Loucy (cell line): ENCODE results near the gene CPA4.
"Not testable (repeated sequence)": the region's sequence is repeated elsewhere in the genome, so short reads cannot be mapped to it uniquely, and the experiment has no call there.

Experiments
- H2AFZ ChIP-seq: fragments of 200-600 bp; sonication (generic); 2 replicates; pipeline ENCODE4 v1.6.0; 2016; ENCODE audit warnings: antibody characterized with exemption, mild to moderate bottlenecking, low read length, moderate library complexity
- H3F3A ChIP-seq: fragments of 200-600 bp; 2 replicates; pipeline ENCODE4 v1.6.0; 2016; ENCODE audit warnings: antibody characterized with exemption, low read depth, mild to moderate bottlenecking
- H3K27me3 ChIP-seq: fragments of 200-600 bp; sonication (generic); 2 replicates; pipeline ENCODE4 v1.6.1; 2014; ENCODE audit warnings: low read length, mild to moderate bottlenecking; ENCODE audit not compliant: insufficient read depth, poor library complexity, severe bottlenecking
- H3K36me3 ChIP-seq: fragments of 200-600 bp; sonication (generic); 2 replicates; pipeline ENCODE4 v1.6.1; 2016; ENCODE audit warnings: low read length; ENCODE audit not compliant: insufficient read depth
- H3K4me1 ChIP-seq: fragments of 200-600 bp; sonication (generic); 2 replicates; pipeline ENCODE4 v1.5.1; 2014; ENCODE audit warnings: low read length, mild to moderate bottlenecking; ENCODE audit not compliant: insufficient read depth, poor library complexity, severe bottlenecking
- H3K4me2 ChIP-seq: fragments of 200-600 bp; sonication (generic); 2 replicates; pipeline ENCODE4 v1.6.0; 2014; ENCODE audit warnings: antibody characterized with exemption, low read length, low read depth, mild to moderate bottlenecking; ENCODE audit not compliant: poor library complexity, severe bottlenecking
- H3K4me3 ChIP-seq: fragments of 200-600 bp; sonication (generic); 2 replicates; pipeline ENCODE4 v1.5.1; 2014; ENCODE audit warnings: low read length, mild to moderate bottlenecking, mixed read lengths; ENCODE audit not compliant: poor library complexity, severe bottlenecking
- H3K79me2 ChIP-seq: fragments of 200-600 bp; sonication (generic); 2 replicates; pipeline ENCODE4 v1.6.1; 2014; ENCODE audit warnings: low read length; ENCODE audit not compliant: insufficient read depth
- H3K9ac ChIP-seq: fragments of 200-600 bp; sonication (generic); 2 replicates; pipeline ENCODE4 v1.6.0; 2014; ENCODE audit warnings: mild to moderate bottlenecking, low read depth, low read length, moderate library complexity; ENCODE audit not compliant: poor library complexity, severe bottlenecking
- H3K9me2 ChIP-seq: fragments of 200-600 bp; sonication (generic); replicated peaks from 2 replicates; pipeline ENCODE4 v1.6.1; 2016; ENCODE audit warnings: low read depth, low read length, mixed read lengths
- H3K9me3 ChIP-seq: fragments of 200-600 bp; sonication (generic); 2 replicates; pipeline ENCODE4 v1.6.1; 2014; ENCODE audit warnings: mild to moderate bottlenecking, antibody characterized with exemption, low read length, low read depth; ENCODE audit not compliant: insufficient read depth
- H4K20me1 ChIP-seq: fragments of 200-600 bp; sonication (generic); 2 replicates; pipeline ENCODE4 v1.6.0; 2014; ENCODE audit warnings: antibody characterized with exemption, low read length, mild to moderate bottlenecking; ENCODE audit not compliant: insufficient read depth, poor library complexity, severe bottlenecking
- EZH2phosphoT487 ChIP-seq: fragments of 200-600 bp; IDR thresholded peaks from 2 replicates; pipeline ENCODE4 v1.6.1; 2018; ENCODE audit warnings: antibody characterized with exemption, mild to moderate bottlenecking, moderate library complexity, borderline replicate concordance
- TF ChIP-seq, protein P1 (sequence below): fragments of 200-600 bp; sonication (generic); conservative IDR thresholded peaks from 2 replicates; pipeline ENCODE4 v1.5.1; 2014; ENCODE audit warnings: mild to moderate bottlenecking, antibody characterized with exemption, low read length

CPA4 gene

DNA sequence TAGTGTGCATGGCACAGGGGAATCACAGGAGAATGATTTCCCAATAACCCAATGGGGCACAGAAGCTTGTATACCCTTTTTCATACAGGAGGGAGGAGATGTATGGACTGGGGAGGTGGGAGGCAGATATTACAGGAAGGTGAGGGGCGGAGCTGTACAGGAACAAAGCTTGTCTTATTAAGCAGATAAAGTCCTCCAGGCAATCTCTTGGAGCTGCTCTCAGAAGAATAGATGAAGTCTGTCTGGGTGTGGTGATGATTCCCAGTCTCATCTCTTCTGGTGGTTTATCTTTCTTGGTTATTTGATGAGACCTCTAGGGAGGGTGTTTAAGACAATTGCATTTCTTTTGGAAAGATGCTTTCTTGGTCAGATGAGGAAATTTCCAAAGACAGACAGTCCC lies 26.6 kb downstream of the CPA4 start:
- TF ChIP-seq, protein P1, sequence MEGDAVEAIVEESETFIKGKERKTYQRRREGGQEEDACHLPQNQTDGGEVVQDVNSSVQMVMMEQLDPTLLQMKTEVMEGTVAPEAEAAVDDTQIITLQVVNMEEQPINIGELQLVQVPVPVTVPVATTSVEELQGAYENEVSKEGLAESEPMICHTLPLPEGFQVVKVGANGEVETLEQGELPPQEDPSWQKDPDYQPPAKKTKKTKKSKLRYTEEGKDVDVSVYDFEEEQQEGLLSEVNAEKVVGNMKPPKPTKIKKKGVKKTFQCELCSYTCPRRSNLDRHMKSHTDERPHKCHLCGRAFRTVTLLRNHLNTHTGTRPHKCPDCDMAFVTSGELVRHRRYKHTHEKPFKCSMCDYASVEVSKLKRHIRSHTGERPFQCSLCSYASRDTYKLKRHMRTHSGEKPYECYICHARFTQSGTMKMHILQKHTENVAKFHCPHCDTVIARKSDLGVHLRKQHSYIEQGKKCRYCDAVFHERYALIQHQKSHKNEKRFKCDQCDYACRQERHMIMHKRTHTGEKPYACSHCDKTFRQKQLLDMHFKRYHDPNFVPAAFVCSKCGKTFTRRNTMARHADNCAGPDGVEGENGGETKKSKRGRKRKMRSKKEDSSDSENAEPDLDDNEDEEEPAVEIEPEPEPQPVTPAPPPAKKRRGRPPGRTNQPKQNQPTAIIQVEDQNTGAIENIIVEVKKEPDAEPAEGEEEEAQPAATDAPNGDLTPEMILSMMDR, result no peak
- TF ChIP-seq EZH2phosphoT487, result no peak
- no peak overlapping the region for H3K4me2 ChIP-seq
- no peaks in the 10 kb centered on the region for H3K36me3 ChIP-seq

DNA sequence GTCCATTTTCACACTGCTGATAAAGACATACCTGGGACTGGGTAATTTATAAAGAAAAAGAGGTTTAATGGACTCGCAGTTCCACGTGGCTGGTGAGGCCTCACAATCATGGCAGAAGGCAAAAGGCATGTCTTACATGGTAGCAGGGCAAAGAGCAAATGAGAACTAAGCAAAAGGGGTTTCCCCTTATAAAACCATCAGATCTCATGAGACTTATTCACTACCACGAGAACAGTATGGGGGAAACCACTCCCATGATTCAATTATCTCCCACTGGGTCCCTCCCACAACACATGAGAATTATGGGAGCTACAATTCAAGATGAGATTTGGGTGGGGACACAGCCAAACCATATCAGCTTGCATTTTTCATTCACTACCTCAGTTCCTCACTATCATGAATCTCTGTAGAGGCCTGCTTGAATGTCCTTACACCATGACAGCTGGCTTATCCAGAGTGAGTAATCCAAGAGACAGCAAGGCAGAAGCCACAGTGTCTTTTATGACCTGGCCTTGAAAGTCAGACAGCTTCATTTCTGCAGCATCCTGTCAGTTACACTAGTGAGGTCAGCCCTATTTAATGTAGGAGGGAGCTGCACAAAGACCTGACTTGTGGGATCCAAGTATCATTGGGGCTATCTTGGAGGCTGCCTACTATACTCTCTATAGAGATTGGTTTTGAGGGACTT lies 28.7 kb downstream of the CPA4 start:
- not testable (repeated sequence) for H3K9me2 ChIP-seq, H3K79me2 ChIP-seq, H3K4me3 ChIP-seq, H3K4me1 ChIP-seq, H4K20me1 ChIP-seq, H3K4me2 ChIP-seq, H3K9me3 ChIP-seq, H3K27me3 ChIP-seq, H3K9ac ChIP-seq, H3F3A ChIP-seq, H3K36me3 ChIP-seq, H2AFZ ChIP-seq

More for the DNA sequence above, 26.6 kb downstream of the CPA4 start:
- no peaks in the 10 kb centered on the region for H3K9me2 ChIP-seq
- no peaks in the 10 kb centered on the region for H3K27me3 ChIP-seq
- no peaks in the 10 kb centered on the region for H4K20me1 ChIP-seq
- no peak overlapping the region for H2AFZ ChIP-seq
- no peaks in the 10 kb centered on the region for H3K4me1 ChIP-seq
- no peak overlapping the region for H3K9ac ChIP-seq
- no peaks in the 10 kb centered on the region for H3K9me3 ChIP-seq
- no peaks in the 10 kb centered on the region for H3K79me2 ChIP-seq
- no peaks in the 10 kb centered on the region for H3F3A ChIP-seq
- H3K4me3 ChIP-seq, result no peak overlapping the region

DNA sequence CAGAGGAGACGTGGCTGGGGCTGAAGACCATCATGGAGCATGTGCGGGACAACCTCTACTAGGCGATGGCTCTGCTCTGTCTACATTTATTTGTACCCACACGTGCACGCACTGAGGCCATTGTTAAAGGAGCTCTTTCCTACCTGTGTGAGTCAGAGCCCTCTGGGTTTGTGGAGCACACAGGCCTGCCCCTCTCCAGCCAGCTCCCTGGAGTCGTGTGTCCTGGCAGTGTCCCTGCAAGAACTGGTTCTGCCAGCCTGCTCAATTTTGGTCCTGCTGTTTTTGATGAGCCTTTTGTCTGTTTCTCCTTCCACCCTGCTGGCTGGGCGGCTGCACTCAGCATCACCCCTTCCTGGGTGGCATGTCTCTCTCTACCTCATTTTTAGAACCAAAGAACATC lies 29.7 kb downstream of the CPA4 start:
- H3K4me3 ChIP-seq, result no peak overlapping the region
- H3K4me2 ChIP-seq, result no peak overlapping the region
- TF ChIP-seq EZH2phosphoT487, result no peak
- TF ChIP-seq, protein P1, result no peak
- no peaks in the 10 kb centered on the region for H3K27me3 ChIP-seq
- H2AFZ ChIP-seq, result no peak overlapping the region
- H3K36me3 ChIP-seq, result no peaks in the 10 kb centered on the region
- no peak overlapping the region for H3K9ac ChIP-seq
- H3K9me2 ChIP-seq, result no peaks in the 10 kb centered on the region
- no peaks in the 10 kb centered on the region for H3K79me2 ChIP-seq
- H4K20me1 ChIP-seq, result no peaks in the 10 kb centered on the region
- H3K9me3 ChIP-seq, result no peaks in the 10 kb centered on the region
- H3K4me1 ChIP-seq, result no peaks in the 10 kb centered on the region
- no peaks in the 10 kb centered on the region for H3F3A ChIP-seq

DNA sequence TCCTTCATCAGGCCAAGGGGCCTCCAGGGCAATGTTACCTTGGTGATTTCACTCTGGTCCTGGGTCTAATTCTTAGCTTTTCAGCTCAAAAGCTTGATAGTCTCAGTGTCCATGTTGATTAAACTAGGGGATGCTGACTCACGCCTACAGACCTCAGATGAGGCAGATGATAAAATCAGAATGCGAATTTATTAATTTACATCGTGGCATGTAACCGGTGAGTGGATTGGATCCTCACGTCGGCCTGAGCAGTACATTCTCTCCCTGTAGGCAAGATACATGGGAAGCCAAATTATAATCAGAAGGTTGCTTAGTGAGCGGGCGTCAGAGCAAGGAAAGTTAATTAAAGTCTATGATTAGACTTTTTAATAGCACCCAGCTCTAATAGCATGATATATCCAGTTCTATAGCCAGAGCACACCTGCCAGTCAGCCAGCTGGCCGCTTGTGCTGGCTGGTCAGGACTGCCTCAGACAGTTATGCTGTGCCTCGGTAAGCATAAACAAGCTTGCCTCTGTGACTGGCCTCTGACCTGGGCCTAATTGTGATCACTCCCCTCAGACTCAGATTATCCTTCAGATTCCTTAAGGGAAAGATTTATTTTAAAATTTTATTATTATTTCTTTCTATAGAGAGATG lies 31.5 kb downstream of the CPA4 start:
- no peaks in the 10 kb centered on the region for H3K27me3 ChIP-seq
- no peak overlapping the region for H3K4me2 ChIP-seq
- H3K9ac ChIP-seq, result no peak overlapping the region
- no peaks in the 10 kb centered on the region for H3F3A ChIP-seq
- H3K9me2 ChIP-seq, result no peaks in the 10 kb centered on the region
- no peaks in the 10 kb centered on the region for H3K4me1 ChIP-seq
- no peaks in the 10 kb centered on the region for H3K36me3 ChIP-seq
- no peaks in the 10 kb centered on the region for H4K20me1 ChIP-seq
- H3K4me3 ChIP-seq, result no peak overlapping the region
- no peak for TF ChIP-seq EZH2phosphoT487
- TF ChIP-seq, protein P1, result no peak
- no peaks in the 10 kb centered on the region for H3K79me2 ChIP-seq
- no peak overlapping the region for H2AFZ ChIP-seq
- H3K9me3 ChIP-seq, result no peaks in the 10 kb centered on the region
